Endothelial cell of umbilical vein (primary cell): ENCODE results near the gene CFAP57.

Source experiments
- JUN ChIP-seq: IDR thresholded peaks from 2 replicates; pipeline ENCODE4 v1.6.1; 2011; ENCODE audit warnings: borderline replicate concordance, low read depth; ENCODE audit not compliant: insufficient read length, insufficient read depth
- MYC ChIP-seq: IDR thresholded peaks from one replicate; pipeline ENCODE4 v1.6.1; 2011; ENCODE audit warnings: mild to moderate bottlenecking, low read depth, low read length
- POLR2A ChIP-seq: IDR thresholded peaks from 2 replicates; pipeline ENCODE4 v1.6.1; 2012; ENCODE audit warnings: low read depth, mild to moderate bottlenecking, control low read depth, low read length
- POLR2AphosphoS5 ChIP-seq: IDR thresholded peaks from 2 replicates; pipeline ENCODE4 v1.6.1; 2012; ENCODE audit warnings: low read depth, mild to moderate bottlenecking, control low read depth, low read length, moderate library complexity; ENCODE audit not compliant: insufficient read depth
- TF ChIP-seq, protein P1 (sequence below), 2 donors: IDR thresholded peaks; 1 replicate in 1 of 2; 2 replicates in 1 of 2; pipeline ENCODE4 v1.5.1; 2011; ENCODE audit warnings: low read length in 2 of 2, mild to moderate bottlenecking in 2 of 2, moderate library complexity in 2 of 2, control low read depth in 1 of 2, inconsistent platforms in 1 of 2, low read depth in 1 of 2; ENCODE audit not compliant: insufficient read depth in 1 of 2; ENCODE audit errors: extremely low read depth in 1 of 2
- TF ChIP-seq, protein P2 (sequence below): IDR thresholded peaks from 2 replicates; pipeline ENCODE4 v1.6.1; 2011; ENCODE audit not compliant: insufficient read depth, insufficient read length

DNA sequence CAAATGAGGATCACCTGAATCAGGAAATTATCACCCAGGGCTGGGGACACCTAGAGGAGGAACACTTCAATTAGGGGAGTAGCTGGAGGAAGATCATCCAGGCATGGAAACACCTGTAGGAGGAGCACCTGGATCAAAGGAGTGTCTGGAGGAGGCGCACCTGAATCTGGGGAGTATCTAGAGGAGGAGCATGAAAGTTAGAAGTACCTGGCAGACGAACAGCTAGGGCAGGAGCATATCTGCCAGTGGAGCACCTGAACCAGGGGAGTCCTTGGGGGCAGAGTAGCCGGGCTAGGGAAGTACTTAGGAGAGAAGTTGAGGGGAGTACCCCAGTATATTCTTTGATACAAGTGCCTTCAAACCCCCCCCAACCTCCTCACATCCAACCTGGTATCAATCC lies 111.9 kb downstream of the CFAP57 start:
- no peak for TF ChIP-seq MYC
- TF ChIP-seq, protein P1, sequence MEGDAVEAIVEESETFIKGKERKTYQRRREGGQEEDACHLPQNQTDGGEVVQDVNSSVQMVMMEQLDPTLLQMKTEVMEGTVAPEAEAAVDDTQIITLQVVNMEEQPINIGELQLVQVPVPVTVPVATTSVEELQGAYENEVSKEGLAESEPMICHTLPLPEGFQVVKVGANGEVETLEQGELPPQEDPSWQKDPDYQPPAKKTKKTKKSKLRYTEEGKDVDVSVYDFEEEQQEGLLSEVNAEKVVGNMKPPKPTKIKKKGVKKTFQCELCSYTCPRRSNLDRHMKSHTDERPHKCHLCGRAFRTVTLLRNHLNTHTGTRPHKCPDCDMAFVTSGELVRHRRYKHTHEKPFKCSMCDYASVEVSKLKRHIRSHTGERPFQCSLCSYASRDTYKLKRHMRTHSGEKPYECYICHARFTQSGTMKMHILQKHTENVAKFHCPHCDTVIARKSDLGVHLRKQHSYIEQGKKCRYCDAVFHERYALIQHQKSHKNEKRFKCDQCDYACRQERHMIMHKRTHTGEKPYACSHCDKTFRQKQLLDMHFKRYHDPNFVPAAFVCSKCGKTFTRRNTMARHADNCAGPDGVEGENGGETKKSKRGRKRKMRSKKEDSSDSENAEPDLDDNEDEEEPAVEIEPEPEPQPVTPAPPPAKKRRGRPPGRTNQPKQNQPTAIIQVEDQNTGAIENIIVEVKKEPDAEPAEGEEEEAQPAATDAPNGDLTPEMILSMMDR (IDR thresholded peaks at IDR 0.05; ENCODE audit: extremely low read depth in 1 of 2, insufficient read depth in 1 of 2, low read depth in 1 of 2, low read length in 2 of 2): no peak
- no peak for TF ChIP-seq POLR2A
- no peak for TF ChIP-seq POLR2AphosphoS5
- TF ChIP-seq JUN: no peak
- TF ChIP-seq, protein P2, sequence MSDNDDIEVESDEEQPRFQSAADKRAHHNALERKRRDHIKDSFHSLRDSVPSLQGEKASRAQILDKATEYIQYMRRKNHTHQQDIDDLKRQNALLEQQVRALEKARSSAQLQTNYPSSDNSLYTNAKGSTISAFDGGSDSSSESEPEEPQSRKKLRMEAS: no peak
